Measurements from ENCODE around the gene MTA2.
"Not testable (repeated sequence)": the region's sequence is repeated elsewhere in the genome, so short reads cannot be mapped to it uniquely, and the experiment has no call there.

The MTA2 gene

DNA sequence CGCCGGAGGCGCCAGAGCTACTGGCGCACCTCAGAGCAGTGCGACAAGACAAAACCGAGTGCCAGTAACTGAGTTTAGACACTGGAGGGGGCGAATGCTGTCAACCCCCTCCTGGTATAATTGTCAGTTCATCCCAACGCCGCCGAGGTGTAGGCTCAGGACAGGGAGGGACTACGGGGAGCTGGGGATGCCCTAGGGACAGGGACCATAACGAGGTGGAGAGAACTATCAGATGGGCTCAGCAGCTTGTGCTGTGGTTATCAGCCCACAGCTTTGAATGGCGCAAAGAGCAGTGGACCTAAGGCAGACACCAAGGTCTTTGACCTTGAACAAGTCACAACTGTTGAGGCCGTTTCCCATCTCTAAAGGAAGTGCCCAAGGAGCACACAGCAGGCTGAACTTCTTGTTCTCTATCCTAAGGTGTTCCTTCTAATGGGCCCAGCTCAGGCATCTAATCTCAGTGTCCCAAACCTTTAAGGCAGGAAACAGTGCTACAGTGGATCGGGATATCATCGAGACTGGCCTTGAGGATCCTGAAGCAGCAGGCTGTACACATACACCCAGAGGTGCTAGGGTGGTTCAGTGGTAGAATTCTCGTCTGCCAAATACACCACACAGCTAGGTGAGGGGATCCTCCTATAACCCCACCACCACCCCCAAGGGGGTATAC lies 9.4 kb downstream of the MTA2 start:
- DNase-seq (ENCODE audit: low spot score), result no peak

DNA sequence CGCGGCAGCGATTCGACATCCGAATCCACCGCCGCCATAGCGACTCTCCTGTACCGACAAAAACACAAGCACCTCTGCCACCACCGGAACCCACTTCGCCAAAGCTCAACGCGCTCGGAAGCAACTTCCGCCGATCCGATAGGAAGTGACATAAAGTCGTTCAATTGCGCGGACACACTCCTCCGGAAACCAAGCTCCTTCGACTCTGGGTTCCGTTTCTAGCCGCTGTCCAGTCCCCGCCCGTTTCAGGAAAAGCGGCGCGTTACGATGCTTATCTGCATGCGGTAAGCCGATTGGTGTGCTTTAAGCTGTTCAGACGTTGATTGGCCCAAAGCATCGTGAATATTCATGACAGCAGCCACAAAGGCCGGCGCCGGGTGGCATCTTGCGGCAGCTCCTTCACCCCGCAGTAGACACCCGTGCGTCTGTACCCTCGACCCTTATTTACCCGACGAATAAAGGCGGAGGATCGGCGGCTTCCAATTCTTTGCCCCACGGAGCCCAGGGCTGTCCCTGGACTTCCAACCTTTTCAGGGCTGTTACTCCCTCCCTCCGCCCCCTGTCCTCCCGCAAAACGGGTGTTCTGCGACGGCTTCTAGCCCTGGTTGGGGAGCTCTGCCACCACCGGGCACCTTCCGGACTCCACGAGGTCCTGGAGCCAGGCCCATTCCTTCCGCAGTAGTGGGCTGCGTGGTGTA lies 10.1 kb downstream of the MTA2 start, which contains the start of gene TUT1:
TSS of gene TUT1 (minus strand) at position 76 of the 698 bp plus-strand sequence. CDS start at position 38, 38 bp downstream.
- peak; percentile 90 for DNase-seq (ENCODE audit: low spot score)

DNA sequence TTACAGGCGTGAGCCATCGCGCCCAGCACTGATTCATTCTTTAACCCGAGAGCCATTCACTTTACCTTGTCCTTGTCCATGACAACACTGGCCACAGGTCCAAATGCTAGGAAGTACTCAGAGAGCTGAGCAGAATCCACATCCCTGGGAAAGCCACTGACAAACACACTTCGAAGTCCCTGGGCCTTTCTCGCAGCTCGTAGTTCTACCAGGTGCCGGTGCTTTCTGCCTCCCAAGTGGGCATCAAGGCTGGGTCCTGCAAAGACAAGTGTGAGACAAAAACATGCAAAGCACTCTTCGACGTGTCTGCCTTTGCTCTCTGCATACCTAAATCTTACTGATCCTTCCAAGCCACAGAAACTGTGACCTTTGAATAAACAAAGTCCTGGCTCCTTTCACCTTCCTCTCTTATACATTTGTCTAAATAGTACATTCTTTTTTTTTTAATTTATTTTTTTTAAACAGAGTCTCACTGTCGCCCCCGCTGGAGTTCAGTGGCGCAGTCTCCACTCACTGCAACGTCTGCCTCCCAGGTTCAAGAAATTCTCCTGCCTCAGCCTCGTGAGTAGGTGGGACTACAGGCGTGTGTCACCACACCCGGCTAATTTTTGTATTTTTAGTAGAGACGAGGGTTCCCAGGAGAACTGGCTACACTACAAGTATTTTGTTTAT lies 12.6 kb downstream of the MTA2 start:
- DNase-seq (ENCODE audit: low spot score), result no peak

DNA sequence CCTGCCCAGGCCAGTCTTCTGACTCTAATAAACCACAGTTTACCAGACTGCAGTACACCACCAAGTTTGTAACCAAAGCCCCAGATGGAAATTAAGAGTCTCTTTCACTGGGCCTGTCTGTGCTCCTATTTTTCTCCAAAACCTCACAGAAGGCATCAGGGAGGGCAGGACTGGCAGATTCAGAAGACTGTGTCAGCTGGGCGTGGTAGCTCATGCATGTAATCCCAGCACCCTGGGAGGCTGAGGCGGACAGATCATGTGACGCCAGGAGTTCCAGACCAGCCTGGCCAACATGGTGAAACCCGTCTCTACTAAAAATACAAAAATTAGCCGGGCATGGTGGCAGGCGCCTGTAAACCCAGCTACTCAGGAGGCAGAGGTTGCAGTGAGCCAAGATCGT lies 16.3 kb downstream of the MTA2 start:
- DNase-seq (ENCODE audit: low spot score), result not testable (repeated sequence)

DNA sequence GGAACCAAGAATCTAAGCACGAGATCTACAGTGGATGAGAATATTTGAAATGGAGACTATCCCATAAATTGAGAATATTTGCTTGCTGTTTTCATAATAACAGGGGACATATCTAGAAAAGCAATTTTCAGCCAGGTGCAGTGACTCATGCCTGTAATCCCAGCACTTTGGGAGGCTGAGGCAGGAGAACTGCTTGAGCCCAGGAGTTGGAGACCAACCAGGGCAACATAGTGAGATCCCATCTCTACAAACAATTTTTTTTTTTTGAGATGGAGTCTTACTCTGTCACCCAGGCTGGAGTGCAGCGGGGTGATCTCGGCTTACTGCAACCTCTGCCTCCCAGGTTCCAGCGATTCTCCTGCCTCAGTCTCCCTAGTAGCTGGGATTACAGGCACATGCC lies 19.9 kb downstream of the MTA2 start:
- DNase-seq (ENCODE audit: low spot score), result not testable (repeated sequence)

DNA sequence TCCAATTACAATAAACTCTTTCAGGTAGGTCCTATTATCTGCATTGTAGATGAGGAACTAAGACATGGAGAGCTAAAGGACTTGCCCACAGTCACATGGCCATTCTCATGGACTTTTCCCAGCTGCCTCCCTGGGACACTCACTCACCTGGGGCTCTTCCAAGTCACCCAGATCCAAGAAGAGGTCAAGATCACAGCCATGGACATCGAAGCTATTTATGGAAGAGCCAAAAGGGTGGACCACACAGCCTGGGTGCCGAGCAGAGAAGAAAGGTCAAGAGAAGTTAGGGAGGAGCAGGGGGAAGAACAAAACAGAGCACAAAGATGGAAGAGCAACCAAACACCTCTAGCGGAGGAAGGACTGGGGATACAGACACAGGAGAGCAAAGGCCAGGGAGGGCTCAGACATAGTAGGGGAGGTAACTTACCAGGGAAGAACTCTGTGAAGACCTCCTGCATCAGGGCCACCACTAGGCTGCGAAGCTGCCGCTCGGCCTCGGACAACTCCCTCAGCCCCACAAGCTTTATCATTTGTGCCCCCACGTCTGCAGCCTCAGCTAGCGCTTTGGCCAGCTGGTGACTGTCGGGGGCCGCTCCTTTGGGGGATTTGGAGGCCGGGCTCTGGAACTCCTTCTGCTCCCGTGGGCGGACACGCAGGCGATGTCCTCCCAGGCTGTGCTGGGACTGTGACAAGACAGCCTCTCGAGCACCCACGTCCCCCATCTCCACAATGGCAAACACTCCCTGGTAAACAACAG lies 20.5 kb downstream of the MTA2 start:
- no peak for DNase-seq (ENCODE audit: low spot score)

DNA sequence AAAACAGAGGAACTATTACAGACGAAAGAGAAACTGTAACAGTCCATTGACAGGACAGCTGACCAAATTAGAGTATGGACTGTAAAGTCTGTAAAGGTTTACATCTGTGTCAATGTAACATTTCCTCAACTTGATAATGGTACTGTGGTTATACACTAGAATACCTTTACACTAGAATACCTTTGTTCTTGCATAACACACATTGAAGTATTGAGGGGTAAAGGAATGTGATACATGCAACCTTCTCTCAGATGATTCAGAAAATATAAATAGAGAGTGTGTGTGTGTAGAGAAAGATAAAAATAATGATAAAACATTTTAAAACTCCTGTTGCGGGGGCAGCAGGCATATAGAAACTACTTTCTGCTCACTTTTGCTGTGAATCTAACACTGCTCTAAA lies 22.4 kb downstream of the MTA2 start:
- no peak for DNase-seq (ENCODE audit: low spot score)

DNA sequence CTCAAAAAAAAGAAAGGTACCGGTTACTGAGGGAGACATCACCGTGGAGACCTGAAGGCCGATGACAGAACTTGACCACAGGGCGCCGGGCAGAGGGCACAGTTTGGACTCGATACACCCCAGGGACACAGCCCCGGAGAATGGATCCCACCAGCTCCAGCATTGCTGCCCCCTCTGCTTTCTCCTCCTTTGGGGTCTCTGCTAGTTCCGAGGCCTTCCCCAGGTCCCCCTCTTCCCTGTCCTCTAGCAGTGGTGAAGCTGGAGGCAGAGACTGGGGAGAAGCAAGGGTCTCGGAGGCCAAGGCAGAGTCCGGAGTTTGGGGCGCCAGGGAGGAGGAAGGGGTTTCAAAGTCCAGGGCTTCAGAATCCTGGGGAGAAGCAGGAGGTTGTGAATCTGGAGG lies 23.1 kb downstream of the MTA2 start:
- DNase-seq (ENCODE audit: low spot score), result no peak

DNA sequence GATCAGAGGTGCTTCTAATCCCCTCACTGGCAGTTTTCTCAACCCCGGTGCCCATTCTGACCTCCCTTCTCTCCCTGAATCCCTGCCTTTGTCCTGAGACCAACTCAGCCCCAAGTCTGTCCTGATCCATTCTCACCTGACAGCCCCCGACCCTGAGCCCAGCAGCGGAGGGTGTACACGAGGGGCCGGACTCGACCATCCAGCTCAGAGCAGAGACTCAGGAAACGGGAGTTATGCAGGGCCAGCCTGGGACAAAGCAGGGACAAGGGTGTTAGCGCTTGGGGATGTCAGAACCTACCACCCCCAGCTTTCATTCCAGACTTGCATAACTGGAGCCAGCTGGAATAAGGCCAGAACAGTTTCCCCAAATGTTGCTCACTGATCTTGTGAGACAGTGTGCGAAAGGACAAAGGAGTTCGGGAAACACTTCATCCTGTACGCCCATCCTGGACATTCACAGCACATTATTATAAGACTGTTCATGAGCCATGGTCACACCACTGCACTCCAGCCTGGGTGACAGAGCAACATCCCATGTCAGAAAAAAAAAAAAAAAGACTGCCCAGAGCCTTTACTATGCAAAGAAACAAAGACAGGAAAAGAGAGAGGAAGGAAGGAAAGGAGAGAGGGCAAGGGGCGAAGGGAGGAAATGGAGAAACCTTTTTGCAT lies 24.5 kb downstream of the MTA2 start:
- no peak for DNase-seq (ENCODE audit: low spot score)

DNA sequence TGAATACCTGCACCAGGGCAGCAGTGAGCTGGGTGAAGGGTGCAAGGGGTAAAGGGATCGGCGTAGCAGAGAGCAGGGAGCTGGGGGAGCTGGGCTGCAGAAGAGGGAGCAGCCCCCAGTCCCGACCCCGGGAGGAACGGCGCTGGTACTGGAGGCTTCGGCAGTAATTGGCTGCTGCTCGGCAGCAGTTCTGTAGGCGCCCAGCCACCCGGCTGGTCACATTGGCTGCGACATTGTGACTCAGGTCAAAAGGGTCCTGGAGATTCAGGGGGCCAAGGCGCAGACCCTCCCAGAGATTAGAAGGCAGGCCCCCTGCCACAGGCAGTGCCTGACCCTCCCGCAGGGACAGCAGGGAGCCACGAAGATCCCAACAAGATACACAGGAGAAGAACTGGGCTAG lies 25.8 kb downstream of the MTA2 start:
- no peak for DNase-seq (ENCODE audit: low spot score)

DNA sequence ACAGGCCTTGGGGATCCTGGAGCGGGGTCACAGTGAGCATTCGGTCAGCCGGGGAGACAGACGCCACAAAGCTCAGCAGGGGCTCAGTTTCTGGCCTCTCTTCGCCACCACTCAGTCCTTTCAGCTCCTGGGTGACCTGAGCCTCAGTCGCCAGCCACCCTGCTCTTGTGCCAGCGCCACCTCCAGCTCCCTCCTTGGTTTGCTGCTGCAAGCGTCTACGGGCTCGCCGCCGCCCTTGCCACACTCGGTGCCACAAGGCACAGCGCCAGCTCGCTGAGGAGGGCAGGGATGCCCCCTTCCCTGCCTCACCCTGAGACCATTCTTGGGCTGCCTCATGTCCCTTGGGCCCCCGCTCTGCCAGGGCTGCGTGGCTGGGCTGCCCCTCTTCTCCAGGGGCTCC lies 26.5 kb downstream of the MTA2 start:
- DNase-seq (ENCODE audit: low spot score), result no peak

DNA sequence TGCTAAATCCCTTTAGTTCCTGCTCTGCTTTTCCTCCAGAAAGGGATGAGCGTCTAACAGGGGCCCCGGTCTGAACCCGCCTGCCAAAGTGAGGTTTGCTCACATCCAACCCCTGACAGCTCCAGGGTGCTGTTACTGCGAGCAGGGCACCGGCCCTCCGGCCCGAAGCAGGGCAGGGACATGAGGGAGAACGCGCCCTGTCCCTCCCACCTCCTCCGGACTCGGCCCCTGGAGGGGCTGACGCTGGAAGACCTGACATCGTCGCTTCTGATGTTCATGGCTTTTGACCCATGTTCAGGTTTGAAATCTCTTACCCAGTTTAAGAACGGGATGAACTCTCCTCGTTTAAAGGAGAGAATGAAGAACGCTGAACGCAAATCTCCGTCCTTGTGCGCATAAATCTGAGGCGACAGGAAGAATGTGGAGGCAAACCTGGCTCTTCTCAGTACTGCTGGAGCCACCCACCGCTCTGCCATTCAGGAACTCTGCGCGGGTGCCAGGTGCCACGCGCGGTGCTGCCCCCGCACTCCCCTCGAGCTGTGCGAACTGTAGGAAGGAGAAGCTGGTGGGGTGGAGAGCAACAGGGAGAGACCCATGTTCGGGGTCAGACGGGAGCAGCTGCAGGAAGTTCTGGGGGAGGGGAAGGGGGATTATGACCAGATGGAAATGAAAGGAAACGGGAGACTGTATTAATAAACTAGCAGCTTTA lies 27.1 kb downstream of the MTA2 start:
- peak; percentile 36 for DNase-seq (ENCODE audit: low spot score)

DNA sequence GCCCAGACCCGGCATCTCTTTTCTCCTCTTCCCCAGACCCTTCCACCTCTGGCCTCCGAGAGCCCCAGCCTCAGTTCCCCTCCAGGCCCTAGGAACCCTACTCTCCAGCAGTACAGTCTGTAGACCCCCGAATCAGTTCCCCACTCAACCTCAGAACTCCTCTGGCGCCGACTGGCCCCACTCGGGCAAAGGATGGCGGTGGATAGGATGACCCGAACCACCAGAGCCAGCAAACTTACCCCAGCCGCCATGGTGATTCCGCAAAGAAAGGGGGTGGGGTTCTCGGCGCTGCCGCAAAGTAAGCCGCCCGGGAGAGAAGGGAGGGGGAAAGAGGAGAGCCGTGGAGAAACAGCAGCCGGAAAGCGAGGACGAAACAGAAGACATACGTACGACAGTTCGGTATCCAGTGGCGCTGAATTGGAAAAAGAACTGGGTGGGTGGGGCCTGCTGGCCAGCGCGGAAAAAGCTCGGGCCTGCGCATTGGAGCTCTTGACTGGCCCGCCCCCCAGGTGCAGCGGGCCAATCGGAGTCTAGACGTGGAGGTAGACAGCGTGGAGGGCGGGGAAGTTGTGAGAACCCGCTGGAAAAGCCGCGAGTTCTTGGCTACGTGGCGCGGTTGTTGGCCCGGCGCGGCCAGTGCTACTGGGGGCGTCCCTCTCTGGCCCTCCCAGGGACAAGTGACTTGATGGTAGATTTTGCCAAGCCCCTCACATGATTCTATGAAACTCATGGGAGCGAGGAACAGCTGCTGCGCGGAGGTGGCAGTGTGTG lies 27.9 kb downstream of the MTA2 start, which contains the start of gene EEF1G:
TSS of gene EEF1G (minus strand) at position 300 of the 771 bp plus-strand sequence. CDS start at position 251, 49 bp downstream.
- DNase-seq (ENCODE audit: low spot score), result peak; percentile 97

DNA sequence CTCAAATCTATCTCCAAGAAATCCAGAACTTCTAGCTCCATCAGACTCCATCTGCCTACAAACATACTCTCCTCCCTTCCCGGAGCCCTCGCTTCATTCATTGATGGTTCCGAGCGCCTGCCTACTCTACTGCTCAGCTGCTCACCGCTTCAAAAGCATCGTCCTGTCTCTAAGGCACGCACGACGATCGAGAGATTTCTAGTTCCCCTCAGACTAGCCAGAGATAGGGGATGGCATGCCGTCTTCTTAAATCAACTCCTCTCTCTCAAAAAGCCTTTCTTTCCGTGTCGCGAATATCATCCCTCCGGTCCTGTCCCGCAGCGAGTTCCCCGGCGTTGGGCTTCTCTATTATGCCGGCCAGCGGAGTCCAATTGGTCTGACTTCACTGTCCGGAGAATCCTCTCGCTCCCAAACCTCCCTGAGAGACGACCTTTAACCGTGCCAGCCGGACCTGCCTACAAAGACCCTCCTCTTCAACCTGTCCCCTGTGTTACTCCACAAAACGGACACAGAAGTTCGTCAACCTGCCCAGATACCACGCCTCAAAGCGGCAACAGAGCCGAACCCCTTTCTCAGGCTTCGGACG lies 28.6 kb downstream of the MTA2 start:
- DNase-seq (ENCODE audit: low spot score), result no peak

DNA sequence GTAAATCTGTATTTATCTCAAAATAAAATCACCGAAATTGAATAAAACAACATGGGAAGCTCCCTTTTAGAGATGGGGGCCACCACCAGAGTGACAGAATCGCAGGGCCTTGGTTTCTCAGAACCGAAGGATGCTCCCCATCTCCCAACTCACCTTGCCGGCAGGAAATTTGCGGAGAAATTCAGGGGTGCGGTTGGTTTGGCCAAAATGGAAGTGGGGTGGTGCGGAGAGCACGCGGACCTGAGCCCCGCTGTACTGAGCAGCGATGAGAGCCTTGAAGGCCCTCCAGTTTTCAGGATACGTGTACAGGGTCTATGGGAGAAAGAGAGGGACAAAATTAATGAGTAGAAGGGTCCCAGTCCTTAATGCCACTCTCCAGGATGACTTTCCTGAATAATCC lies 29.2 kb downstream of the MTA2 start:
- DNase-seq (ENCODE audit: low spot score), result no peak

DNA sequence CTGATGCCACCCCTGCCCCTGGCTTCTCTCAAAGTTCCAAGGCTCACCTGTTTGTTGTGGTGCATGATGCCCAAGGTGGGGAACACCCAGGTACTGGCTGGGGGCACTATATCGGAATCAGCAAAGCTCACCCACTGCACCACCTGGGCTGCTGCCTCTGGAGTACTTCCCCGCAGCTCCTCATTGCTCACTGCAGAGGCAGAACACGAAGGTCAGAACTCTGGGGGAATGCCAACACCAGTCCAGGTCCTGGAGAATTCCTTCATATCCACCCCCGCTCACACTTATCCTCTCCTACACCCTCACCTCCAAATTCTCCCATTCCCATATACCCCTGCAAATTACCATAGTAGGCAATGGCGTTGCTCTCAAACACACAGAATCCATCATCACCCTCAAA lies 30.2 kb downstream of the MTA2 start:
- not testable (repeated sequence) for DNase-seq (ENCODE audit: low spot score)

DNA sequence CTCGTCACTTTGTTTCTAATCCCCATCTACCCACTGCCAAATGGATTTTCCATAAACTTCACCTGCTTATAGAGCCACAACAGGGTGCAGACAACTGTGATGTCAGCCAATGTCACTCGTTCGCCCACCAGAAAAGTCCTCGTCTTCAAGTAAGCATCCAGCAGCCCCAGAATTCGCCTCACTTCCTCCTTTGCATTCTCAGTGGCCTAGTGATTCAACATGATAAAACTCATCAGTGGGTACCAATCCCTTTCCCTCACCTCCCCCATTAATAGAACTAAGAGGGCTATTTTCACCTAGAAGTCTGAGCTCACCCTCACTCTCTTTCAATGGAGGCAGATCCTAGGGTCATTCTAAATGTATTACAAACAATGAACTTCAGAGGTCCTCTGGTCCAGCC lies 30.8 kb downstream of the MTA2 start:
- DNase-seq (ENCODE audit: low spot score), result not testable (repeated sequence)

DNA sequence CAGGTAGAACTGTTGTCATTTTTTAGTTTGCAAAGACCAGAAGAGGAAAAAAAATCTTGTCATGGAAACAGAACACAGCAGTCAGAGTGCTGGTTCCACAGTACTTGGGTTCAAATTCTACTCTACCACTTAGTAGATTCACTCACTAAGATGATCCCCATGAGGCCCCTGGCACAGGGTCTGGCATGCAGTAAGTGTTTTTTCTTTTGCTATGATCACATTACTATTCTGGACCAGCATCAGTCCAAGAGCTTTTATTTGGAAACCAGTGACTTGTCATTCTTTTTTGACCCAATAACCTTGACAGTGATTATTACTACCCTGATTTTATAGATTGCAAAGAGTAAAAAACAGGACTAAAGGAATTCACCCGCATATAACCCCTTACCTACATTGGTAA lies 32.1 kb downstream of the MTA2 start:
- DNase-seq (ENCODE audit: low spot score), result no peak

DNA sequence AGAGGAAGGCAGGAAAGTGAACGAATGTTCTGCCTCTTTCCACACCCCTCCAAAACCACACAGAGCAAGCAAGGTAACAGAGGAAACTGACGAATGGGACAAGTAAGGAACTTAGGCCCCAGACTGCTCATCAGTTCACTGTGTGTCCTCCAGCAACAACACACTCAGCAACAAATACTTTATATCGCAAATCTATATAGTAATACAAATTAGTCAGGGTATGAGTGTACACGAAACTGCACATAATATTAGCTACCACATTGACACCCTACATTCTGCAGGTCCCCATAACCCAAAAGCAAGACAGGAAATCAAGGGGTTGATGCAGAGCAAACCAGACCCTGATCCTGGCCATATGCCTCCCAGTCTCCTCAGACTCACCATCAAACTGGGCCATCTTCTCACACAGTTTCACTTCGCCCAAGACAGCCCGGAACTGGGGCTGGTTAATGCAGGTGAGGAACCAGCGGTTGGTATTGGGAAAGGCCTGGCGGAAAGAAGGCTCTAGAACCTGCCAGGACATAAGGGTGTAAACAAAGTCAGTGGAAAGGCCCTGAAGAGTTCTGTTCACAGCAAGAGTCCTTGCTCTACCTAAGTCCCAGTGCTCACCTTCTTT lies 34.5 kb downstream of the MTA2 start:
- no peak for DNase-seq (ENCODE audit: low spot score)

DNA sequence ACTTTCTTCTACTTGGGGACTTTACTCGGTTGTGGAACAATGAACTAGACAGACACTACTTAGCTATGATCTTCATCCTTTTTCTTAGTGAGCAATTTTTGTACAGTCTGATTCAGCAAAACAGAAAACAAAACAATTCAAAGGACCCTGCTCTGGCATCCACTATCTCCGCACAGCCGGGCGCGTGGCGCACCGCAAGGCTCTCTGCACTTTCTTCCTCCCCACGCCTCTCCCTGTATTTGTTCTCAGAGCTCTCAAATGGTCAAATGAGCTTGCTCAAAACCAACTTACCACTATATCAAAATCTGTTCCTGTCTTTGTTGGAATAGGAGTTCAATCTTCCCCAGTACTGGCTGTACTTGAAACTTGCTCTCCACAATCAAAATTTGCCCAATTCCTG lies 35.4 kb downstream of the MTA2 start:
- no peak for DNase-seq (ENCODE audit: low spot score)

Data from AG08396 (cell line).